Measurements from ENCODE around the gene EIF4H.
A peak's percentile ranks its signal among the peaks of the same experiment; 100 is the strongest.
"Not testable (repeated sequence)": the region's sequence is repeated elsewhere in the genome, so short reads cannot be mapped to it uniquely, and the experiment has no call there.

EIF4H gene

DNA sequence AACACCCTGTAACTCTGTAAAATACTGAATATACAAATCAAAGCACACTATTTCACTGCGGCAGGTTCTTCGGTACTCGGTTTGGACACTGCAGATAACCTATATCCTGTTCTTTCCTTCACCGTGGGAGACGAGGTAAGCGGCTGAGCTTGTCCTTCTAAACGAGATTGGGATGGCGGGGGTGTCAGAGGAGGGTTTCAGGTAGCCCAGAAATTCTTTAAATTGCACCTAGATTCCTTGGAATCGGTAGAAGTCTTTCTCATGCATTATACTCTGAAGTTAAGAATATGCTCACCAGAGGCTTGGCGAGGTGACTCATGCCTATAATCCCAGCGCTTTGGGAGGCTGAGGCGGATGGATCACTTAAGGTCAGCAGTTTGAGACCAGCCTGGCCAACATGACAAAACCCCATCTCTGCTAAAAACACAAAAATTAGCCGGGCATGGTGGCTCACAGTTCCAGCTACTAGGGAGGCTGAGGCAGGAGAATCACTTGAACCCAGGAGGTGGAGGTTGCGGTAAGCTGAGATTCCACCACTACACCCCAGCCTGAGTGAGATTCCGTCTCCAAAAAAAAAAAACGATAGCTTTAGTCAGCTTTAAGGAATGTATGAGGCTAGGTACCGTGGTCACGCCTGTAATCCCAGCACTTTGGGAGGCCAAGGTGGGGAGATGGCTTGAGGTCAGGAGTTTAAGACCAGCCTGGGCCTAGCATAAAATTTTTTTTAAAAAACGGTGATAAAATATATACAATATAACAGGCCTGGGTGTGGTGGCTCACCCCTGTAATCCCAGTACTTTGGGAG, 25.6 kb downstream of the EIF4H start:
- no peak for DNase-seq (ENCODE audit: low spot score)

DNA sequence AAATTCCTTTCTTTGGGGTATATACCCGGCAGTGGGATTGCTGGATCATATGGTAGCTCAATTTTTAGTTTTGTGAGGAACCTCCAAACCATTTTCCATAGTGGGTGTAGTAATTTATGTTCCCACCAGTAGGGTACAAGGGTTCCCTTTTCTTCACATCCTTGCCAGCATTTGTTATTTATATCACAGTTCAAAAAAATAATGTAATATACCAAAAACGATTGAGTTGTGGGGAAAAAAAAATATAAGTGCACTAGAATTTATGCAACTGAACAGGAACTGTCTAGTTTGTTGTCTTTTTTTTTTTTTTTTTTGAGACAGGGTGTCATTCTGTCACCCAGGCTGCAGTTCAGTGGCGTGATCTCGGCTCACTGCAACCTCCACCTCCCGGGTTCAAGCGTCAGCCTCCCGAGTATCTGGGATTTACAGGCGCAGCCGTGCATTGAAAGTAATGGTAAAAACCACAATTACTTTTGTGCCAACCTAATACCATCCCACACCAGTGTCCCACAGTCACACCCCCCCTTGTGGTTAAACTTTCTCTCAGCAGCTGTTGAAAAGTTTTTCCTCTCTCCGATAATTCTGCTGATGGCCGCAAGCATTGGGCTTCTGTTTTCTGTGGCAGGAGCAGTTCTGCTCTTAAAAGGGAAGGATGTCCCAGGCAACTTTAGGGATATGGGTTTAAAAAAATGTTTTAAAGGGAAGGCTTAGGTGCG, 28.8 kb downstream of the EIF4H start:
- no peak for DNase-seq (ENCODE audit: low spot score)

DNA sequence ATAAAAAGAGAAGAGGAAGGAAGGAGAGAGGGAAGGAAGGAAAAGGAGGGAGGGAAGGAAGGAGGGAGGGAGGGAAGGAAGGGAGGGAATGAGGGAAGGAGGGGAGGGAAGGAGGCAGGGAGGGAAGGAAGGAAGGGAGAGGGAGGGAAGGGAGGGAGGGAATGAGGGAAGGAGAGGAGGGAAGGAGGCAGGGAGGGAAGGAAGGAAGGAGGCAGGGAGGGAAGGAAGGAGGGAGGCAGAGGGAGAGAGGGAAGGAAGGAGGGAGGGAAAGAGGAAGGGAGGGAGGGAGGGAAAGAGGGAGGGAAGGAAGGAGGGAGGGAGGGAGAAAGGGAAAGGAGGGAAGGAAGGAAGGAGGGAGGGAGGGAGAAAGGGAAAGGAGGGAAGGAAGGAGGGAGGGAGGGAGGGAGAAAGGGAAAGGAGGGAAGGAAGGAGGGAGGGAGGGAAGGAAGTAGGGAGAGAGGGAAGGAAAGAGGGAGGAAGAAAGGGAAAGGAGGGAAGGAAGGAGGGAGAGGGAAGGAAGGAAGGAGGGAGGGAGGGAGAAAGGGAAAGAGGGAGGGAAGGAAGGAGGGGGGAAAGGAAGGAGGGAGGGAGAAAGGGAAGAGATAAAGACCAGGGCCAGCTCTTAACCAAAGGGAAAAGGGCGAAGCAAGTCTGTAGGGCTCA, 29.9 kb downstream of the EIF4H start:
- DNase-seq (ENCODE audit: low spot score) = no peak

DNA sequence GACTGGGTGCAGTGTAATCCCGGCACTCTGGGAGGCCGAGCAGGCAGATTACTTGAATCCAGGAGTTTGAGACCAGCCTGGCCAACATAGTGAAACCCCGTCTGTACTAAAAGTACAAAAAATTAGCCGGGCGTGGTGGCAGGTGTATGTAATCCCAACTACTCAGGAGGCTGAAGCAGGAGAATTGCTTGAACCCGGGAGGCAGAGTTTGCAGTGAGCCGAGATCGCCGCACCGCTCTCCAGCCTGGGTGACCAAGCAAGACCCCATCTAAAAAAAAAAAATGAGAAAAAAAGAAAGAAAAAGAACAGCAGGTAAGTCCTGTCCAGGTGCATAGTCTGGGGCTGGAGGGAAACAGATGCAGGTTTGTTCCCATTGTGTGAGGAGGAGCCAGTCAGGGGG, 31.9 kb downstream of the EIF4H start:
- DNase-seq (ENCODE audit: low spot score) = not testable (repeated sequence)

DNA sequence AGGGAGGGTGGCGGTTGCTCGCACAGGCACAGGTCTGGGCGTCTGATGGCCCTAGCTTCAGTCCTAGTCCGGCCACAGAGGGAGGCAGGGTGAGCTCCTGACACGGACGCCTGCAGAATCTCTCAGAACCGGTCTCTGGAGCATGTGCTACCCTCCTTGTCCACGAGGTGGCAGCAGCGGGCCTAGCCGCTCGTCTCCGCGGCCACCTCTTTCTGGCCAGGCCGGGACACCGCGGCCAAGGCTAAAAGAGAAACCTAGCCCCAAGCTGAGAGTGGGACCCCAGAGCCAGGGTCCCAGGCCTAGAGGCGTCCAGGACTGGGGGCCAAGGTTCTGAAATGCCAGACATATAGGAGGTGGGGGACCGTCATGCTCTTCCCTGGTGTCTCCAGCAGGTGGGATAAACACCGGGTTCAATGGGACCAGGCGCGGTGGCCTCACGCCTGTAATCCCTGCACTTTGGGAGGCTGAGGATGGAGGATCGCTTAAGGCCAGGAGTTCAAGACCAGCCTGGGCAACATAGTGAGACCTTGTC, 32.5 kb downstream of the EIF4H start:
- peak; percentile 62 for DNase-seq (ENCODE audit: low spot score)

DNA sequence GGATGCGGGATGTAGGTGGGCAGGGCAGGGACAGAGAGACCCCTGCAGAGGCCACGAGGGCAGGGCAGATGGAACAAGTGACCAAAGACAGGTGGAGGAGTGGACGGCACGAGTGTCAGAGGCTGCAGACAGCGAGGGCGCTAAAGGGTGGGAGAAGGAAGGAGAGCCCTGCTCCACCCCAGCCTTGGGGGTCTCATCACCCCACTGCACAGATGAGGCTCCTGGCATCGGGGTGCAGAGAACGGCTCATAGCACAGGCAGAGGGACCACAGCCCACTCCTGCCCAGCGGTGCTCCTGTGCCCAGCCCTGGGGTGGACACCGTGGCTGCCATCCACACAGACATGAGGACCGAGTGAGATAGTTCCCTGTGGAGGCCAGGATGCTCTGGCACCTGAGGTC, 33.4 kb downstream of the EIF4H start:
- DNase-seq (ENCODE audit: low spot score) = no peak

DNA sequence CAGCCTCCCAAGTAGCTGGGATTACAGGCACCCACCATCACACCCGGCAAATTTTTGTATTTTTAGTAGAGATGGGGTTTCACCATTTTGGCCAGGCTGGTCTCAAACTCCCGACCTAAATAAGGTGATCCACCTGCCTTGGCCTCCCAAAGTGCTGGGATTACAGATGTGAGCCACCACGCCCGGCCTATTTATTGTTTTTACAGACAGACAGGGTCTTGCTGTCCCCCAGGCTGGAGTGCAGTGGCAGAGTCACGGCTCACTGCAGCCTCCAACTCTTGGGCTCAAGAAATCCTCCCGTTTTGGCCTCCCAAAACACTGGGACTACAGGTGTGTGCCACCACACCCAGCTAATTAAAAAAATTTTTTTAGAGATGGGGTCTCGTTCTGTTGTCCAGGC, 34.1 kb downstream of the EIF4H start:
- DNase-seq (ENCODE audit: low spot score) = not testable (repeated sequence)

DNA sequence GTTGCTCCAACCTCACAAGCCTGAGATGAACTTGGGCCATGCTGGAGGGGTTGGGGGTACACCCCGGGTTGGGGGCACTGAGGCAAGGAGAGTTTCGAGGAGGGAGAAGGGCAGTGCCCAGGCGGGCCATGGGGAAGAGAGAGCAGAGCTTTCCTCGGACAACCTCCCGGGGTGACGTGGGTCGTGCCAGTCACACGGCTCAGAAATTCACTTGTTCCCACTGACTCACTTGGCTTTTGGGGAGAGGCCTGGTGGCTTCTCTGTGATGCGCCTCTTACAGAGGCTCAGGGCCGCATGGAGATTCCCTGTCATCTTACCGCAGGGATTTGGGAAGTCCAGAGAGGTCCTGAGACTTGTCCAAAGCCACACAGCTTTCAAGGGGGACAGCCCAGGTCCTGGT, 38.5 kb downstream of the EIF4H start:
- DNase-seq (ENCODE audit: low spot score) = no peak

DNA sequence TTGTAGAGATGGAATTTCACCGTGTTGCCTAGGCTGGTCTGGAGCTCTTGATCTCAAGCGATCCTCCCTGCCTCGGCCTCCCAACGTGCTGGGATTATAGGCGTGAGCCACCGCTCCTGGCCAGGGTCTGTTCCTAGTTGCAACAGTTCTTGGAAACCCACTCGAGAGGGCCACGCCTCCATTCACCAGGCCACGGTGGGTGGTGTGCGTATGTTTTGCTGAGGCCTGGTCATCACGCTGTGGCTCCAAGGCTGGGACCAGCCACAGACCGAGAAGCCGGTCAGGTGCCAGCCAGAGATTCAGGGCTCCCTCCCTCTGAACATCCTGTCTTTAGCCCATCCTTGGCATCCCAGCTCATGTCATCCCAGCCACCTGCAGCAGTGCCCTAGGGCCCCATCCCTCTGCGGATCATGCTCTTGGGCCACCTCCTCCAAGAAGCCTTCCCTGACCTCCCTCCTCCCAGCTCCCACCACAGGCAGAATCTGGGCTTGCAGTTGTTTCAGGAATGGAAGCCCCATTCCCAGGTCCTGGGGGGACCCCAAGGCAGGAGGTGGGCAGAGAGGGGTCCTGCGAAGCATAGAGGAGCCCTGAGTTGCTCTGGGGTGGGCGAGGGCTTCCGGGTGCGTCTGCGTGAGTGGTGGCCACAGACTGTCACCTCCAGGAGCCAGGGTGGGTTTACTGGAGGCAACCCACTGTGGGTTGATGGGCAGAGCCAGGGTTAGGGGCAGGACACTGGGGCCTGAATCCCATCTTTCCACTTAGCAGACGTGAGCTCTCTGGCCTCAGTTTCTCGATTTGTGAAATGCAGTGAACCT, 40.9 kb downstream of the EIF4H start:
- no peak for DNase-seq (ENCODE audit: low spot score)

DNA sequence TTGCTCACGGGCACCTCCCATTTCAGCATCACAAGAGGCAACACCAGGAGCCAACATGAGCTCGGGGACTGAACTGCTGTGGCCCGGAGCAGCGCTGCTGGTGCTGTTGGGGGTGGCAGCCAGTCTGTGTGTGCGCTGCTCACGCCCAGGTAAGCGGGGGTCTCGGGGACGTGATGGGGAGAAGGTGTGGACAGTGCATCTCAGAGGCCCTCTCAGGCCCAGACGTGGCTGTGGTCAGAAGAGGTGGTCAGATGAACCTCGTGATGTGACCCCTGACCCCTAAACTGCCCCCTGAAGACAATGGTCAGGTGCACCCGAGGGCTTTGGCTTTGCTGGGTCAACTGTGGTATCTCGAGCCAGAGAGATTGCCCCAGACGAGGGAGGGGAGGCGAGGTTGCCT, 41.8 kb downstream of the EIF4H start:
- DNase-seq (ENCODE audit: low spot score) = no peak

DNA sequence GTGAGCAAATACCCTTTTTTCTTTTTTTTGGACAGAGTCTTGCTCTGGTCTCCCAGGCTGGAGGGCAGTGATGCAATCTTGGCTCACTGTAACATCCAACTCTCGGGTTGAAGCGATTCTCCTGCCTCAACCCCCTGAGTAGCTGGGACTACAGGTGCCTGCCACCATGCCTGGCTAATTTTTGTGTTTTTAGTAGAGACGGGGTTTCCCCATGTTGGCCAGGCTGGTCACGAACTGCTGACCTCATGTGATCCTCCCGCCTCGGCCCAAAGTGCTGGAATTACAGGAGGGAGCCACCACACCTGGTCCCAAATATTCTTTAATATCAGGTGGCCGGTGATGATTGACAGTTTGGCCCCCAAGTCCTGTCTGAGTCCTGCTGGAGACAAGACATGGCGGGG, 42.2 kb downstream of the EIF4H start:
- DNase-seq (ENCODE audit: low spot score) = no peak

DNA sequence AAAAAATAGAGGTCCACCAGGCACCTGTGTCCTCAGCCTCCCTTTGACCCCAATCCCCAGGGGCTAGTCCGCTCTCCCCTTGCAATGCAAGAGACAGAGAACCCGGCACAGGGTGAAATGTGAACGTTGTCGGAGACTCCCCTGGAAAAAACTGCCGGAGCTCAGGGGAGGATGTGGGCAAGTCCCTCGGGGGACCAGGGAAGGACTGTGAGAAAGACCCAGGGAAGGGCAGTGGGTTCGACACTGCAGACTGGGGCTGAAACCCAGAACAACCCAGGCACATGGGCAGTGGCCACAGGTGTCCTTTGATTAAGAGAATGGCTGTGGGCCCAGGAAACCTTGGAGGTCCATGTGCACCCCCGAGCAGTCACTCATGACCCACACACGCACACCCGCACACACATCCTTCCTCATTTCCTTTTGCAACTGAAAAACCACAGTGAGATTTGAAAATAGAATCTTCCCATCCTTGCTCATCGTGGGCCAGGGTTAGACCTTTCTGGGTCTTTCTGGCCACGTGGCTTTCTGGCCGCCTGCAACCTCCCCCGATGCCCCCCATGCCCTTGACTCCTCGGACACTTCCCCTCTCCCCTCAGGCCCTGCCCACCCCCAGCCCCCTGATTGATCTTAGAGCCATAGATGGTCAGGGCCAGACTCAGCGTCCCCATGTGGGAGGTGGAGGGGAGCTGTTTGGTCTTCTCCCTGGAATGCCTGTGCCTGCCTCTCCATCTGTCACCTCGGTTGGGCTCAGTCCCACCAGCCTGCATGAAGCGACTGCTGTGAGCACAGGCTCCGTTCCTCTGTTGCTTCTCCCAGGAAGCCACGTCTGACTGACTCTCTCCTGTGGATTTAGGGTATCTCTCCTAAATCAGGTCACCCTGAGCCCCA, 43.5 kb downstream of the EIF4H start:
- DNase-seq (ENCODE audit: low spot score) = no peak

DNA sequence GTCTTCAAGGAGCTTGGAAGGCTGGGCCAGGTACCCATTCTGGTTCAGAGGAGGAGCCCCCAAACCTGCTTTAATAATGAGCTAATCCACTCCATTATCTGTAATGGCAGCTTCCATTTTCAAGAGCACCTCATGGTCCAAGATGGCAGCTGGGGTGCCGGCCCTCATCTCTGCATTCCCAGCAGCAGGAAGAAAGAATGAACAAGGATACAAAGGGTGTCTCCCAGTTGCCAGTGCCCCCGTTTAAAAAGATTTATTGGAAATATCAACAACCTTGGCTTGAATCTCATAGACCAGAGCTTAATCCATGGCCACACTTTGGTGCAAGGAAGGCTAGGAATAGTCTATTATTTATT, 44.2 kb downstream of the EIF4H start:
- DNase-seq (ENCODE audit: low spot score) = no peak

DNA sequence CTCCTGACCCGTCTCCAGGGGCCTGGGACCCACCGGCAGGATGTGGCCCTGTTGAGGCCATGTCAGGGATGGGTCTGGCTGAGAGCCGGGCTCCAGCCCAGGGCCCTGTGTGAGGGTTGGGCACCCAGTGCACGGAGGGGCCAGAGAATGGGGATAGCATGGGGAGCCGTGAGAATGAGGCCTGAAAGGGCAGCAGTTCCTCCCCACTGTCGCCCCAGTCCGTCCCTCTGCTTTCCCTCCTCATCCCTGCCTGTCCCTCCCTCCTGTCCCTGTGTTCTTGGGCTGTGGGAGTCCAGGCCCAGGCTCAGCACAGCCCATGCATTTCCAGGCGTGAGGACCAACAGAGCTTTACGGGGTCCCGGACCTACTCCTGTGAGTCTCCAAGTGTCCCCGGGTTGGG, 45.3 kb downstream of the EIF4H start:
- DNase-seq (ENCODE audit: low spot score) = no peak

DNA sequence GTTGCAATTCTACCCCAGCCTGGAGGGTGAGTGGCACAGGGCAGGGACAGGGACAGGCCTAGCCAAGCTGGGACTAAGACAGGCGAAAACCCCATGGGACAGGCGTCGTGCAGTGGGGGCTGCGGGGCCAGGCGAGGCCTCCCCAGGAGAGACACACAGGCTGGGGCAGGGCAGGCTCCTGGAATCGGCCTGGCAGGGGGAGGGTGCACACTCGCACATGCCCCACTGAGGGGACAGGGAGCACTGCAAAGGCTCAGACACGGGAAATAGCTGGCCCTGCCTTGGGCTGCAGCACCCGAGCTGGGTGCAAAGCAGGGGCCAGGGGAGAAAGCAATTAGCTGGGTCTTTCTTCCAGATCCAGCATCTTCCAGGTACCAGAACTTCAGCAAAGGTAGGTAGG, 46.1 kb downstream of the EIF4H start:
- no peak for DNase-seq (ENCODE audit: low spot score)

DNA sequence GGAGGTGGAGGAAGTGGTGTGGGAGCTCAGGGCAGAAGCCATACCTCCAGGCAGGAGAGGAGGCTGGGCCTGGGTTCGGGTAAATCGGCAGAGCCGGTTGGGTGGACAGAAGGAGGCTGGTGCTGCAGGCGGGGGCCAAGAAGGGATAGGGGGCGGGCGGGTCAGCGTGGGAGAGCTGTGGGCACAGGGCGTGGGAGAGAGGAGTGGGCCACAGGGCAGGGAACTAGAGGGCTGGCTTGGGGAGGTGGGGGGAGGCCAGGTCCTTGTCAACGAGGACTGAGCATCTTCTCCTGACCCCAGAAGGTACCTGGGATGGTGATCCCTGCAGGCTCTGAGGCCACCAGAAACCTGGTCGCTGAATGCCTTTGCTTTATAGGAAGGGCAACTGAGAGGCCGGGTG, 47.6 kb downstream of the EIF4H start:
- DNase-seq (ENCODE audit: low spot score) = no peak

DNA sequence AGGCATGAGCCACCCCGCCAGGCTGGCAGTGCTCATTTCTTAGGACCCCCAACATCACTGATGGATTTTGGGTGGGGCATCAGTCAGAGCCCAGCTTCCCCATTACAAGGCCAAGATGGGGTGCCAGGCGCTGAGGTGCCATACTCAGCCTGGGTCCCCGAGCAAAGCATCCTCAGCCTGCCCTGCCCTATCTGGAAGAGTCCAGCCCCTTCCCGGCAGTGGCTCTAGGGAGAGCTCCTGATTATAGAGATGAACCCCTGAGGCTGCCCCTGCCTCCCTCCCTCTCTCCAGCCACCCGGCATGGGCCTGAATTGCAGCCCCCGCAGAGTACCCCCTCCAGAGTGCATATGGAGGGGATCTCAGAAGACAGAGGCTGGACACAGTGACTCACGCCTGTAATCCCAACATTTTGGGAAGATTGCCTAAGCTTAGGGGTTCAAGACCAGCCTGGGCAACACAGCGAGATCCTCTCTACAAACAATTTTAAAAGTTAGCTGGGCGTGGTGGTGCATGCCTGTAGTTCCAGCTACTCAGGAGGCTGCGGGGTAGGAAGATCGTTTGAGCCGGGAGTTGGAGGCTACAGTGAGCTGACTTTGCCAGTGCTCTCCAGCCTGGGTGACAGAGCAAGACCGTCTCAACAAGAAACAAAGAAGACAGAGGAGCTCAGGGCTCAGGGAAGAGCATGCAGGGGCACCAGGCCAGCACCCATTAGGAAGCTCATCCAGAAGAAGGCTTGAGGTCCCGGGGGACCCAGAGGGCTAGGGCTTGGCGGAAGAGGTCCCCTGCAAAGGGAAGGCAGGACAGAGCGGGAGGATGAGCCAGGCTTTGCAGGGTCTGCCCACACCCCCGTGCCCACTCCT, 48.9 kb downstream of the EIF4H start:
- no peak for DNase-seq (ENCODE audit: low spot score)

DNA sequence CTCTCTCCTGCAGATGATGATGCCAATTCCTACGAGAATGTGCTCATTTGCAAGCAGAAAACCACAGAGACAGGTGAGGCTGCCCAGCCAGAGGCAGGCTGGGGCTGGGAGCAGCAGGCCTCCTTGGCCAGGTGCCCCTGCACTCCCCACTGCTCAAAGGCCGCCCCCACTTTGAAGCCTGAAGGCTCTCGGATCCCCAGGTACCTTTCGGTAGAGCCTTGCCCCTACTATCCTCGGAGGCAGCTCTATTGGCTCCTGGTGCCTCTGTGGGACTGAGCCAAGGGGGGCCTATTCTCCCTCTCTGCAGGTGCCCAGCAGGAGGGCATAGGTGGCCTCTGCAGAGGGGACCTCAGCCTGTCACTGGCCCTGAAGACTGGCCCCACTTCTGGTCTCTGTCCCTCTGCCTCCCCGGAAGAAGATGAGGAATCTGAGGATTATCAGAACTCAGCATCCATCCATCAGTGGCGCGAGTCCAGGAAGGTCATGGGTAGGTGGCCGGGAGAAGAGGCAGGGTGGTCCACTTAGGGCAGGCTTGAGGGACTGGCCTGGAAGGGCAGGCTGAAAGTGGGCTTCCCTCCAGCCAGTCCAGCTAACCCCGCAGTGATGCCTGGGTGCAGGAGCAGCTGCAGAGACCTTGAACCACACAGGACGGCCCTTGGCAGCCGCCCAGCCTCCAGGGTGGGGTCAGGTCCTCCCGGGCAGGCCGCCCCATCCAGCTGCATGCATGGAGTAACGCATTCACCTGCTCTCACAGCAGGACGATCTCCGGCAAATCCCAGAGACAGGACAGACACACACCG, 49.8 kb downstream of the EIF4H start:
- DNase-seq (ENCODE audit: low spot score) = no peak

DNA sequence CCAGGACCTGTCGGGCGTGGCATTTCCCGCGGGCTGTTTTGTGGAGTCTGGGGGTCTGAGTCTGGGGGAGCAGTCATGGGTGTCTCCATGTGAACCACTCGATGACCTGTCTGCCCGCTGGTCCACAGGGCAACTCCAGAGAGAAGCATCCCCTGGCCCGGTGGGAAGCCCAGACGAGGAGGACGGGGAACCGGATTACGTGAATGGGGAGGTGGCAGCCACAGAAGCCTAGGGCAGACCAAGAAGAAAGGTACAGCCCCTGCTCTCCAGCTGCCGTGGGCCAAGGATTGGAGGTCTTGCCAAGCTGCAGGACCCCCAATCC, 50.3 kb downstream of the EIF4H start:
- no peak for DNase-seq (ENCODE audit: low spot score)
